Dedifferentiated amniotic fluid mesenchymal stem cell (primary cell): ENCODE results near the gene SBK3.
"Not testable (repeated sequence)": the region's sequence is repeated elsewhere in the genome, so short reads cannot be mapped to it uniquely, and the experiment has no call there.

Experiments used
- DNase-seq: peaks from one replicate; pipeline ENCODE4 v3.0.0-alpha.2; 2016; ENCODE audit errors: extremely low spot score

The SBK3 gene

GRCh38 chr19:55540619-55541018 lies 4.7 kb downstream of the SBK3 start:
- DNase-seq, result no peak

GRCh38 chr19:55539090-55539984 lies 6.0 kb downstream of the SBK3 start:
- DNase-seq, result no peak

- DNase-seq, result no peak
Measured at GRCh38 chr19:55538132-55538531, 7.2 kb downstream of the SBK3 start.

GRCh38 chr19:55537741-55538111 lies 7.6 kb downstream of the SBK3 start:
- no peak for DNase-seq

GRCh38 chr19:55536951-55537740 lies 8.2 kb downstream of the SBK3 start, which contains the start of gene SBK2:
Gene SBK2, minus strand, starts transcription at chr19:55537133. Its CDS starts 839 bp downstream, at chr19:55536294.
- DNase-seq, result no peak

- DNase-seq, result no peak
Measured at GRCh38 chr19:55536366-55536765, 9.0 kb downstream of the SBK3 start.

GRCh38 chr19:55535965-55536350 lies 9.4 kb downstream of the SBK3 start:
- no peak for DNase-seq

GRCh38 chr19:55535173-55535964 lies 10.0 kb downstream of the SBK3 start:
- DNase-seq, result no peak

- DNase-seq, result not testable (repeated sequence)
Measured at GRCh38 chr19:55534280-55534679, 11.1 kb downstream of the SBK3 start.

- no peak for DNase-seq
Measured at GRCh38 chr19:55530996-55531395, 14.3 kb downstream of the SBK3 start.

GRCh38 chr19:55529636-55530234 lies 15.6 kb downstream of the SBK3 start:
- no peak for DNase-seq

- DNase-seq, result no peak
Measured at GRCh38 chr19:55528030-55528803, 17.1 kb downstream of the SBK3 start.

GRCh38 chr19:55527197-55528029 lies 17.9 kb downstream of the SBK3 start:
- no peak for DNase-seq

- DNase-seq, result no peak
Measured at GRCh38 chr19:55526216-55527196, 18.8 kb downstream of the SBK3 start.

GRCh38 chr19:55525289-55526101 lies 19.8 kb downstream of the SBK3 start:
- DNase-seq, result no peak

GRCh38 chr19:55520691-55521292 lies 24.6 kb downstream of the SBK3 start:
- no peak for DNase-seq
